H1 (cell line): ENCODE results near the gene KRCC1. TPM values are rescaled to one million over a fixed set of nuclear protein-coding genes. Genes with fewer than 3 reads are reported as not detected.

Experiments
- ASH2L ChIP-seq: fragments of 200-600, 300-600 bp; sonication (generic); IDR thresholded peaks from one replicate; pipeline ENCODE4 v1.7.1; 2017; ENCODE audit warnings: low read length
- BCL11A ChIP-seq, 2 experiments: IDR thresholded peaks; one replicate each; pipeline ENCODE4 v1.6.1; 2011; ENCODE audit warnings: low read depth in 2 of 2, low read length in 2 of 2, mild to moderate bottlenecking in 2 of 2
- CHD1 ChIP-seq: IDR thresholded peaks from 2 replicates; pipeline ENCODE4 v1.6.1; 2012; ENCODE audit warnings: low read depth, low read length, improper control_type of control experiment
- CHD2 ChIP-seq: IDR thresholded peaks from 2 replicates; pipeline ENCODE4 v1.6.1; 2012; ENCODE audit warnings: low read length, improper control_type of control experiment
- CREB1 ChIP-seq: IDR thresholded peaks from 2 replicates; pipeline ENCODE4 v1.6.1; 2012; ENCODE audit warnings: inconsistent platforms
- CTBP2 ChIP-seq: IDR thresholded peaks from 2 replicates; pipeline ENCODE4 v1.7.0; 2011; ENCODE audit warnings: borderline replicate concordance, mild to moderate bottlenecking, moderate library complexity, mixed read lengths, low read length; ENCODE audit not compliant: insufficient read depth, insufficient read length
- EGR1 ChIP-seq: IDR thresholded peaks from 2 replicates; pipeline ENCODE4 v1.6.1; 2011; ENCODE audit warnings: low read depth, low read length, borderline replicate concordance
- EZH2 ChIP-seq: fragments of 200-600 bp; sonication (generic); IDR thresholded peaks from 2 replicates; pipeline ENCODE4 v1.7.1; 2012; ENCODE audit warnings: low read depth, mild to moderate bottlenecking, moderate library complexity, low read length, inconsistent platforms; ENCODE audit not compliant: severe bottlenecking
- FOSL1 ChIP-seq: IDR thresholded peaks from 2 replicates; pipeline ENCODE4 v1.6.1; 2011; ENCODE audit warnings: mild to moderate bottlenecking, low read depth, low read length, moderate library complexity; ENCODE audit not compliant: insufficient read depth
- GTF2F1 ChIP-seq: IDR thresholded peaks from 2 replicates; pipeline ENCODE4 v1.6.1; 2012; ENCODE audit warnings: low read depth, low read length, improper control_type of control experiment, borderline replicate concordance
- POLR2AphosphoS5 ChIP-seq: IDR thresholded peaks from 2 replicates; pipeline ENCODE4 v1.6.1; 2011; ENCODE audit warnings: low read depth, low read length
- POU5F1 ChIP-seq: IDR thresholded peaks from 2 replicates; pipeline ENCODE4 v1.6.1; 2011; ENCODE audit warnings: low read depth, mild to moderate bottlenecking, low read length, moderate library complexity
- RAD21 ChIP-seq, 2 experiments: IDR thresholded peaks in 1 of 2; conservative IDR thresholded peaks in 1 of 2; 2 replicates each; pipeline ENCODE4 v1.6.1; 2011; ENCODE audit warnings: low read depth in 2 of 2, low read length in 2 of 2, improper control_type of control experiment in 1 of 2, inconsistent platforms in 1 of 2, mild to moderate bottlenecking in 1 of 2, moderate library complexity in 1 of 2
- RBBP5 ChIP-seq: IDR thresholded peaks from 2 replicates; pipeline ENCODE4 v1.7.1; 2012; ENCODE audit warnings: low read depth, mild to moderate bottlenecking, inconsistent platforms, low read length, moderate library complexity, borderline replicate concordance
- SIRT6 ChIP-seq: IDR thresholded peaks from one replicate; pipeline ENCODE4 v1.7.1; 2012; ENCODE audit warnings: low read length, inconsistent platforms
- SIX5 ChIP-seq: IDR thresholded peaks from 2 replicates; pipeline ENCODE4 v1.6.1; 2011; ENCODE audit warnings: mild to moderate bottlenecking, low read depth, low read length
- SP2 ChIP-seq: IDR thresholded peaks from 2 replicates; pipeline ENCODE4 v1.6.1; 2012; ENCODE audit warnings: mild to moderate bottlenecking, low read length, inconsistent platforms
- SP4 ChIP-seq: IDR thresholded peaks from 2 replicates; pipeline ENCODE4 v1.6.1; 2012; ENCODE audit warnings: low read length, inconsistent platforms
- TCF12 ChIP-seq: IDR thresholded peaks from 2 replicates; pipeline ENCODE4 v1.6.1; 2011; ENCODE audit warnings: low read depth, mild to moderate bottlenecking, low read length
- USF2 ChIP-seq: IDR thresholded peaks from 2 replicates; pipeline ENCODE4 v1.6.1; 2011; ENCODE audit warnings: low read length, improper control_type of control experiment
- ZNF274 ChIP-seq: IDR thresholded peaks from 2 replicates; pipeline ENCODE4 v1.7.0; 2012; ENCODE audit warnings: low read length, borderline replicate concordance; ENCODE audit errors: extremely low read depth
- polyA plus RNA-seq, 7 experiments: library from polyadenylated mRNA; depleted of rRNA in 3 of 7; stranded (reverse) in 5 of 7; unstranded in 2 of 7; fragments of >200 nt in 5 of 7; fragments of 200-250 nt in 2 of 7; gene quantifications; 1 replicate in 5 of 7; 2 replicates in 1 of 7; 4 replicates in 1 of 7; pipeline versions ENCODE4 v1.2.1 to v1.2.3, GENCODE V29; 2011 to 2013; ENCODE audit warnings: missing spikeins in 2 of 7, mixed read lengths in 2 of 7
- total RNA-seq: library from RNA; stranded (reverse); fragmentation: NEBNext Ultra II Directional; extraction: Animal tissue kit (Norgen Biotek cat#: 25700); gene quantifications from 2 replicates; pipeline ENCODE4 v1.2.1, GENCODE V29; 2021
- TF ChIP-seq, protein P1 (sequence below): IDR thresholded peaks from 2 replicates; pipeline ENCODE4 v1.6.1; 2012; ENCODE audit warnings: low read length, inconsistent platforms

The KRCC1 gene
- total and polyA plus RNA-seq, 2 of the 8 experiments (the other 6 are each of a cell fraction or from before 2014, with no cell fraction given) = 5.1 to 8.5 TPM

DNA sequence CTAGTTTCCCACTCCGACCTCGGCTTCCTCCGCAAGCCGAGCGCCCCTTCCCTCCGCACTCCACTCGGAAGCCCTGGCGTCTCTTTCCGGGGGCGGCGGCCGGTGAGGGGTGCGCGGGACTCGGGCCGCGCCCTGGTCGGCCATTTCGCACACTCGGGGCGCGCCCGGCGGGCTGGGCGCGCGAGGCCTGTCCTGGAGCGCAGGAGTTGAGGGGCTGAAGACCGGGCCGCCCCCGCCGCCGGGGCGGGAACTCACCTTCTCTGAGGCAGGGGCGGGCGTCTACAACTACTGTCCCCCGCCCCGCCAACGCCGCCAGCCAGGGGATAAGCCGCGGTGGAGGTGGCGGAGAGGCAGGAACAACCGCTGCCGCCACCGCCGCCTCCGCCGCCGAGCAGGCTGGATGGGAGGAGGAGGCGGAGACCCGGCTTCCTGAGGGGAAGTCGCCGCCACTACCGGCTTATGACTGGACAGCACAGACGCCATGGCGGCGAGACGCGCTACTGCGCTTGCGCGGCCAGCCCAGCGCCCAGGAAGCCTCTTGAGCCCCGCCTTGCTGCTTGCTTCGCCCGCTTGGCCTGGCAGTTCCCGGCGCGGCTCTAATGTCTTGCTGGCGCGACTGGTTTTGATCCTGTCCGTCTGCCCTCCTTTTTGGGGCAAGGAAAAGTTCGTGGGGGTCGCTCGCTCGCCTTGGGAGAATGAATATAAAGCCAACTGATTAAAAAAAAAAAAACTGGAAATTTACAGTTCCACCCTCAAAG lies at the start of gene KRCC1 (continued):
- TF ChIP-seq USF2 (no peak), SIX5 (no peak), SP4 (no peak), CTBP2 (no peak), ZNF274 (no peak), BCL11A (IDR thresholded peaks at IDR 0.05; ENCODE audit: low read depth in 2 of 2, low read length in 2 of 2) (no peak), ASH2L (peak; percentile 98), POU5F1 (no peak), RAD21 (IDR thresholded peaks at IDR 0.05 in 1 of 2, conservative IDR thresholded peaks at IDR 0.05 in 1 of 2; ENCODE audit: low read depth in 2 of 2, low read length in 2 of 2) (no peak), CREB1 (peak; percentile 35; the same call in 1 of the 2 replicates), EZH2 (no peak), GTF2F1 (0 out of 2 replicates have a peak, but pooled peaks have one; percentile 73), FOSL1 (no peak), EGR1 (peak; percentile 45), TCF12 (no peak), CHD1 (no peak), POLR2AphosphoS5 (peak; percentile 93), SP2 (no peak), CHD2 (no peak), RBBP5 (peak; percentile 26; the same call in 1 of the 2 replicates), SIRT6 (no peak)
- TF ChIP-seq, protein P1, sequence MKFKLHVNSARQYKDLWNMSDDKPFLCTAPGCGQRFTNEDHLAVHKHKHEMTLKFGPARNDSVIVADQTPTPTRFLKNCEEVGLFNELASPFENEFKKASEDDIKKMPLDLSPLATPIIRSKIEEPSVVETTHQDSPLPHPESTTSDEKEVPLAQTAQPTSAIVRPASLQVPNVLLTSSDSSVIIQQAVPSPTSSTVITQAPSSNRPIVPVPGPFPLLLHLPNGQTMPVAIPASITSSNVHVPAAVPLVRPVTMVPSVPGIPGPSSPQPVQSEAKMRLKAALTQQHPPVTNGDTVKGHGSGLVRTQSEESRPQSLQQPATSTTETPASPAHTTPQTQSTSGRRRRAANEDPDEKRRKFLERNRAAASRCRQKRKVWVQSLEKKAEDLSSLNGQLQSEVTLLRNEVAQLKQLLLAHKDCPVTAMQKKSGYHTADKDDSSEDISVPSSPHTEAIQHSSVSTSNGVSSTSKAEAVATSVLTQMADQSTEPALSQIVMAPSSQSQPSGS = no peak
- TF ChIP-seq, all 59 proteins: peak for 15
